ENCODE results near the gene HLA-G. TPM values are rescaled to one million over a fixed set of nuclear protein-coding genes. Genes with fewer than 3 reads are reported as not detected.

Gene HLA-G
- total RNA-seq, 3 donors from 2014 or later = not detected

DNA sequence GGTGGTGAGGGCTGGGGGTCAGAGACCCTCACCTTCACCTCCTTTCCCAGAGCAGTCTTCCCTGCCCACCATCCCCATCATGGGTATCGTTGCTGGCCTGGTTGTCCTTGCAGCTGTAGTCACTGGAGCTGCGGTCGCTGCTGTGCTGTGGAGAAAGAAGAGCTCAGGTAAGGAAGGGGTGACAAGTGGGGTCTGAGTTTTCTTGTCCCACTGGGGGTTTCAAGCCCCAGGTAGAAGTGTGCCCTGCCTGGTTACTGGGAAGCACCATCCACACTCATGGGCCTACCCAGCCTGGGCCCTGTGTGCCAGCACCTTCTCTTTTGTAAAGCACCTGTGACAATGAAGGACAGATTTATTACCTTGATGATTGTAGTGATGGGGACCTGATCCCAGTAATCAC lies 2.1 kb downstream of the HLA-G start:
- Histone ChIP-seq H3K36me3 (no peaks in the 10 kb centered on the region), H3K27ac (no peak overlapping the region), H3K4me1 (no peaks in the 10 kb centered on the region), H3K9me3 (no peaks in the 10 kb centered on the region), H3K4me3 (no peak overlapping the region), H3K27me3 (peaks cover 0 to 18% of the 10 kb centered on the region in 2 donors)
- TF ChIP-seq POLR2A (IDR thresholded peaks at IDR 0.05) (no peak), POLR2AphosphoS5 (IDR thresholded peaks at IDR 0.05) (no peak)
- TF ChIP-seq, protein P1, sequence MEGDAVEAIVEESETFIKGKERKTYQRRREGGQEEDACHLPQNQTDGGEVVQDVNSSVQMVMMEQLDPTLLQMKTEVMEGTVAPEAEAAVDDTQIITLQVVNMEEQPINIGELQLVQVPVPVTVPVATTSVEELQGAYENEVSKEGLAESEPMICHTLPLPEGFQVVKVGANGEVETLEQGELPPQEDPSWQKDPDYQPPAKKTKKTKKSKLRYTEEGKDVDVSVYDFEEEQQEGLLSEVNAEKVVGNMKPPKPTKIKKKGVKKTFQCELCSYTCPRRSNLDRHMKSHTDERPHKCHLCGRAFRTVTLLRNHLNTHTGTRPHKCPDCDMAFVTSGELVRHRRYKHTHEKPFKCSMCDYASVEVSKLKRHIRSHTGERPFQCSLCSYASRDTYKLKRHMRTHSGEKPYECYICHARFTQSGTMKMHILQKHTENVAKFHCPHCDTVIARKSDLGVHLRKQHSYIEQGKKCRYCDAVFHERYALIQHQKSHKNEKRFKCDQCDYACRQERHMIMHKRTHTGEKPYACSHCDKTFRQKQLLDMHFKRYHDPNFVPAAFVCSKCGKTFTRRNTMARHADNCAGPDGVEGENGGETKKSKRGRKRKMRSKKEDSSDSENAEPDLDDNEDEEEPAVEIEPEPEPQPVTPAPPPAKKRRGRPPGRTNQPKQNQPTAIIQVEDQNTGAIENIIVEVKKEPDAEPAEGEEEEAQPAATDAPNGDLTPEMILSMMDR (IDR thresholded peaks at IDR 0.05) = no peak
- no peak for DNase-seq (ENCODE audit: low spot score in 2 of 2)
- intact Hi-C loops (cut with DNase I; ENCODE audit: low total_unique reads) = no loop called here

- H3K9me3 ChIP-seq = no peaks in the 10 kb centered on the region
- no peaks in the 10 kb centered on the region for H3K36me3 ChIP-seq
- TF ChIP-seq, protein P1 (IDR thresholded peaks at IDR 0.05) = no peak
- TF ChIP-seq POLR2A (IDR thresholded peaks at IDR 0.05) = no peak
- TF ChIP-seq POLR2AphosphoS5 (IDR thresholded peaks at IDR 0.05) = no peak
- no peak for DNase-seq (ENCODE audit: low spot score in 2 of 2)
- intact Hi-C loops (cut with DNase I; ENCODE audit: low total_unique reads) = no loop called here
- no peak overlapping the region for H3K4me3 ChIP-seq
- H3K27ac ChIP-seq = no peak overlapping the region
- H3K4me1 ChIP-seq = no peaks in the 10 kb centered on the region
- peaks cover 0 to 23% of the 10 kb centered on the region in 2 donors for H3K27me3 ChIP-seq
Observed at GRCh38 chr6:29830409-29830808, 2.8 kb downstream of the HLA-G start.

- TF ChIP-seq POLR2A (IDR thresholded peaks at IDR 0.05) = no peak
- TF ChIP-seq, protein P1 (IDR thresholded peaks at IDR 0.05) = no peak
- no peak for TF ChIP-seq POLR2AphosphoS5 (IDR thresholded peaks at IDR 0.05)
Observed at GRCh38 chr6:29831776-29832175, 4.2 kb downstream of the HLA-G start.

DNA sequence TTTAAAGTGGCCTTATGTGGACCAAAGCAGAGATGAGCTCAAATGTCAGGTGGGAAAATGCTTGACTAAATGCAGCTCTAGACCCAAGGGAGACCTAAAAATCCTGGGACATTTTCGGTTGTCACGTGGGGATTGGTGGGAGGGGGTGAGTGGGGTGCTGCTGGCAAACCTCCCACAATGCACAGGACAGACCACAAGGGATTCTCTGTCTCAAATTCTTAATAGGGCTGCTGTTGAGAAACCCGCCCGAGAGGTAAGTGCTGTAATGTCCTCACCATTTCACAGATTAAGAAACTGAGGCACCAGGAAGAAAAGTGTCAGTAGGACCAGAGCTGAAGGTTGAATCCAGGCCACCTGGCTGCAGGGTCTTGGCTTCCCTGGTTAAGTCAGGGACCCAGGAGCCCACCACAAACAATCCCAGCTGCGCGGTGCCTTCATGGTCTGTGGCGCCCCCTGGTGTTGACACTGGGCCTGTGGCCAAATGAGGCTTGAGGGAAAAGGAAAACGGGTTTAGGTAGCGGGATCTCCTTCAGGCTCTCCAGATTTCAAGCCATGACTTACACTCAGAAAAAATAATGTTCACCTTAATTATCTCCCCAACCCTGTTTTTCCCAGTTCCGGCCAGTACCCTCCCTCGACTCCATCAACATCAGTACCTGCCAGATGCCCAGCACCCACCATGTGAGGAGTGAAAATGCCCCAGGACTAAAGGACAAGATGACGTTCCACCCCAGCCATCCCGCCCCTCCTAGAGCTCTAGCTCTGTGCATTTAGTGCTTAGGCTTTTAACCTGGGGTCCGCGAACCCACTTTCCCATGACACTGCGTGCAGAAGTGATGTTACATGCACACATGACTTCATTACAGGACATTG lies 7.2 kb downstream of the HLA-G start:
- Histone ChIP-seq H3K4me3 (no peak overlapping the region), H3K27ac (no peak overlapping the region), H3K36me3 (no peaks in the 10 kb centered on the region), H3K4me1 (no peaks in the 10 kb centered on the region), H3K9me3 (no peaks in the 10 kb centered on the region), H3K27me3 (peaks cover 0 to 13% of the 10 kb centered on the region in 2 donors)
- TF ChIP-seq, protein P1 (IDR thresholded peaks at IDR 0.05) = peak in 2 of 3 donors; percentile 49 to 71
- no peak for TF ChIP-seq POLR2AphosphoS5 (IDR thresholded peaks at IDR 0.05)
- TF ChIP-seq POLR2A (IDR thresholded peaks at IDR 0.05) = no peak
- no peak for DNase-seq (ENCODE audit: low spot score in 2 of 2)
- intact Hi-C loops (cut with DNase I; ENCODE audit: low total_unique reads) = no loop called here

More at GRCh38 chr6:29831776-29832175, 4.2 kb downstream of the HLA-G start:
- H3K27ac ChIP-seq = no peak overlapping the region
- H3K27me3 ChIP-seq = peaks cover 0 to 23% of the 10 kb centered on the region in 2 donors
- no peaks in the 10 kb centered on the region for H3K4me1 ChIP-seq
- no peaks in the 10 kb centered on the region for H3K9me3 ChIP-seq
- intact Hi-C loops (cut with DNase I; ENCODE audit: low total_unique reads) = no loop called here
- no peak overlapping the region for H3K4me3 ChIP-seq
- no peaks in the 10 kb centered on the region for H3K36me3 ChIP-seq
- no peak for DNase-seq (ENCODE audit: low spot score in 2 of 2)

DNA sequence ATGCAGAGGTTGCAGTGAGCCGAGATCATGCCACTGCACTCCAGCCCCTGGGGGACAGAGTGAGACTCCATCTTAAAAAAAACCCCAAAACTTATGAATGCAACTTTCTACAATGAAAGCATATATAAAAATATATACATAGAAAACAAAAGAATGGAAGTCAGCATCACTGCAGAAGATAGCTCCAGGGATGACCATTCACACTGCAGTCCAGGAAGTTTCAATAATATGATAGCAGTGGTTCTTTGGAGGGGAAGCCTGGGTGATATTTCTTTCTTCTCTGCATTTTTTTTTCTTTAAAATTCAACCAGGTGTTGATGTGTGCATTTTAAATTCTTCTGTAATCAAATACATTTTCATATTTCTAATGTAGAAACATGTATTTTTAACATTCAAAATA lies 12.3 kb downstream of the HLA-G start:
- intact Hi-C loops (cut with DNase I; ENCODE audit: low total_unique reads) = no loop called here
- TF ChIP-seq, protein P1 (IDR thresholded peaks at IDR 0.05) = no peak
- no peak for TF ChIP-seq POLR2AphosphoS5 (IDR thresholded peaks at IDR 0.05)
- TF ChIP-seq POLR2A (IDR thresholded peaks at IDR 0.05) = no peak
- peaks cover 0 to 10% of the 10 kb centered on the region in 2 donors for H3K27me3 ChIP-seq
- H3K36me3 ChIP-seq = no peaks in the 10 kb centered on the region
- no peak for DNase-seq (ENCODE audit: low spot score in 2 of 2)
- H3K9me3 ChIP-seq = no peaks in the 10 kb centered on the region
- H3K4me1 ChIP-seq = no peaks in the 10 kb centered on the region
- H3K4me3 ChIP-seq = no peak overlapping the region
- H3K27ac ChIP-seq = no peak overlapping the region
